Stimulated activated CD4-positive, alpha-beta T cell treated with anti-CD3 and anti-CD28 coated beads, Interleukin-1b, Interleukin-23, amount 100 ng/mL, for 1 hour (primary cell): ENCODE measurements around the gene PIGL.
"Not testable (repeated sequence)": the region's sequence is repeated elsewhere in the genome, so short reads cannot be mapped to it uniquely, and the experiment has no call there.

Experiments
- DNase-seq, 2 donors: peaks; one replicate each; pipeline ENCODE4 v3.0.0-alpha.2; 2020; ENCODE audit warnings: low read depth in 2 of 2

Gene PIGL

GRCh38 chr17:16216341-16217001 is 539 bp upstream of the PIGL start:
- DNase-seq: not testable (repeated sequence)

GRCh38 chr17:16222406-16222805 is 5.4 kb downstream of the PIGL start:
- no peak for DNase-seq

GRCh38 chr17:16229912-16230561 is 13.0 kb downstream of the PIGL start:
- not testable (repeated sequence) for DNase-seq

- no peak for DNase-seq
Measured at GRCh38 chr17:16232391-16232790, 15.4 kb downstream of the PIGL start.

GRCh38 chr17:16239931-16240330 is 22.9 kb downstream of the PIGL start:
- DNase-seq: no peak

GRCh38 chr17:16241906-16242399 is 24.9 kb downstream of the PIGL start:
- DNase-seq: no peak

GRCh38 chr17:16243385-16243784 is 26.4 kb downstream of the PIGL start:
- DNase-seq: no peak

- DNase-seq: no peak
Measured at GRCh38 chr17:16243801-16244567, 27.0 kb downstream of the PIGL start.

GRCh38 chr17:16247586-16247984 is 30.6 kb downstream of the PIGL start:
- no peak for DNase-seq

GRCh38 chr17:16250635-16251034 is 33.6 kb downstream of the PIGL start:
- no peak for DNase-seq

- DNase-seq: no peak
Measured at GRCh38 chr17:16251043-16251442, 34.0 kb downstream of the PIGL start.

GRCh38 chr17:16251556-16251955 is 34.5 kb downstream of the PIGL start:
- DNase-seq: no peak

GRCh38 chr17:16254773-16255400 is 37.9 kb downstream of the PIGL start:
- no peak for DNase-seq

GRCh38 chr17:16255481-16255921 is 38.5 kb downstream of the PIGL start:
- DNase-seq: no peak

- DNase-seq: no peak
Measured at GRCh38 chr17:16258901-16259300, 41.9 kb downstream of the PIGL start.

GRCh38 chr17:16259926-16260325 is 42.9 kb downstream of the PIGL start:
- DNase-seq: no peak

GRCh38 chr17:16261049-16261448 is 44.0 kb downstream of the PIGL start:
- DNase-seq: no peak

GRCh38 chr17:16262201-16262600 is 45.2 kb downstream of the PIGL start:
- no peak for DNase-seq

GRCh38 chr17:16267174-16267573 is 50.2 kb downstream of the PIGL start:
- no peak for DNase-seq

GRCh38 chr17:16269658-16270057 is 52.6 kb downstream of the PIGL start:
- no peak for DNase-seq

- no peak for DNase-seq
Measured at GRCh38 chr17:16272111-16272840, 55.3 kb downstream of the PIGL start.
